ENCODE data around the gene GRID1. TPM values are rescaled to one million over a fixed set of nuclear protein-coding genes. Genes with fewer than 3 reads are reported as not detected.

Gene GRID1
- total and polyA plus RNA-seq, 10 of the 15 experiments (the other 5 are each of a cell fraction or from before 2014, with no cell fraction given), result 0.04 to 0.62 (median 0.08) TPM; not detected in 5

- TF ChIP-seq, protein P1, sequence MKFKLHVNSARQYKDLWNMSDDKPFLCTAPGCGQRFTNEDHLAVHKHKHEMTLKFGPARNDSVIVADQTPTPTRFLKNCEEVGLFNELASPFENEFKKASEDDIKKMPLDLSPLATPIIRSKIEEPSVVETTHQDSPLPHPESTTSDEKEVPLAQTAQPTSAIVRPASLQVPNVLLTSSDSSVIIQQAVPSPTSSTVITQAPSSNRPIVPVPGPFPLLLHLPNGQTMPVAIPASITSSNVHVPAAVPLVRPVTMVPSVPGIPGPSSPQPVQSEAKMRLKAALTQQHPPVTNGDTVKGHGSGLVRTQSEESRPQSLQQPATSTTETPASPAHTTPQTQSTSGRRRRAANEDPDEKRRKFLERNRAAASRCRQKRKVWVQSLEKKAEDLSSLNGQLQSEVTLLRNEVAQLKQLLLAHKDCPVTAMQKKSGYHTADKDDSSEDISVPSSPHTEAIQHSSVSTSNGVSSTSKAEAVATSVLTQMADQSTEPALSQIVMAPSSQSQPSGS (IDR thresholded peaks at IDR 0.05; ENCODE audit: low read length), result no peak
- TF ChIP-seq CUX1 (IDR thresholded peaks at IDR 0.05; ENCODE audit: insufficient replicate concordance, low read depth, low read length) (no peak), JUNB (IDR thresholded peaks at IDR 0.05) (no peak), KLF5 (IDR thresholded peaks at IDR 0.05; ENCODE audit: partially characterized antibody) (no peak), MYC (IDR thresholded peaks at IDR 0.05; ENCODE audit: insufficient read depth, insufficient read length, insufficient replicate concordance, low read length, severe bottlenecking) (no peak)
- TF ChIP-seq, protein P2, sequence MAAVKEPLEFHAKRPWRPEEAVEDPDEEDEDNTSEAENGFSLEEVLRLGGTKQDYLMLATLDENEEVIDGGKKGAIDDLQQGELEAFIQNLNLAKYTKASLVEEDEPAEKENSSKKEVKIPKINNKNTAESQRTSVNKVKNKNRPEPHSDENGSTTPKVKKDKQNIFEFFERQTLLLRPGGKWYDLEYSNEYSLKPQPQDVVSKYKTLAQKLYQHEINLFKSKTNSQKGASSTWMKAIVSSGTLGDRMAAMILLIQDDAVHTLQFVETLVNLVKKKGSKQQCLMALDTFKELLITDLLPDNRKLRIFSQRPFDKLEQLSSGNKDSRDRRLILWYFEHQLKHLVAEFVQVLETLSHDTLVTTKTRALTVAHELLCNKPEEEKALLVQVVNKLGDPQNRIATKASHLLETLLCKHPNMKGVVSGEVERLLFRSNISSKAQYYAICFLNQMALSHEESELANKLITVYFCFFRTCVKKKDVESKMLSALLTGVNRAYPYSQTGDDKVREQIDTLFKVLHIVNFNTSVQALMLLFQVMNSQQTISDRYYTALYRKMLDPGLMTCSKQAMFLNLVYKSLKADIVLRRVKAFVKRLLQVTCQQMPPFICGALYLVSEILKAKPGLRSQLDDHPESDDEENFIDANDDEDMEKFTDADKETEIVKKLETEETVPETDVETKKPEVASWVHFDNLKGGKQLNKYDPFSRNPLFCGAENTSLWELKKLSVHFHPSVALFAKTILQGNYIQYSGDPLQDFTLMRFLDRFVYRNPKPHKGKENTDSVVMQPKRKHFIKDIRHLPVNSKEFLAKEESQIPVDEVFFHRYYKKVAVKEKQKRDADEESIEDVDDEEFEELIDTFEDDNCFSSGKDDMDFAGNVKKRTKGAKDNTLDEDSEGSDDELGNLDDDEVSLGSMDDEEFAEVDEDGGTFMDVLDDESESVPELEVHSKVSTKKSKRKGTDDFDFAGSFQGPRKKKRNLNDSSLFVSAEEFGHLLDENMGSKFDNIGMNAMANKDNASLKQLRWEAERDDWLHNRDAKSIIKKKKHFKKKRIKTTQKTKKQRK (IDR thresholded peaks at IDR 0.05; ENCODE audit: low read depth, low read length), result no peak
- TF ChIP-seq, protein P3, sequence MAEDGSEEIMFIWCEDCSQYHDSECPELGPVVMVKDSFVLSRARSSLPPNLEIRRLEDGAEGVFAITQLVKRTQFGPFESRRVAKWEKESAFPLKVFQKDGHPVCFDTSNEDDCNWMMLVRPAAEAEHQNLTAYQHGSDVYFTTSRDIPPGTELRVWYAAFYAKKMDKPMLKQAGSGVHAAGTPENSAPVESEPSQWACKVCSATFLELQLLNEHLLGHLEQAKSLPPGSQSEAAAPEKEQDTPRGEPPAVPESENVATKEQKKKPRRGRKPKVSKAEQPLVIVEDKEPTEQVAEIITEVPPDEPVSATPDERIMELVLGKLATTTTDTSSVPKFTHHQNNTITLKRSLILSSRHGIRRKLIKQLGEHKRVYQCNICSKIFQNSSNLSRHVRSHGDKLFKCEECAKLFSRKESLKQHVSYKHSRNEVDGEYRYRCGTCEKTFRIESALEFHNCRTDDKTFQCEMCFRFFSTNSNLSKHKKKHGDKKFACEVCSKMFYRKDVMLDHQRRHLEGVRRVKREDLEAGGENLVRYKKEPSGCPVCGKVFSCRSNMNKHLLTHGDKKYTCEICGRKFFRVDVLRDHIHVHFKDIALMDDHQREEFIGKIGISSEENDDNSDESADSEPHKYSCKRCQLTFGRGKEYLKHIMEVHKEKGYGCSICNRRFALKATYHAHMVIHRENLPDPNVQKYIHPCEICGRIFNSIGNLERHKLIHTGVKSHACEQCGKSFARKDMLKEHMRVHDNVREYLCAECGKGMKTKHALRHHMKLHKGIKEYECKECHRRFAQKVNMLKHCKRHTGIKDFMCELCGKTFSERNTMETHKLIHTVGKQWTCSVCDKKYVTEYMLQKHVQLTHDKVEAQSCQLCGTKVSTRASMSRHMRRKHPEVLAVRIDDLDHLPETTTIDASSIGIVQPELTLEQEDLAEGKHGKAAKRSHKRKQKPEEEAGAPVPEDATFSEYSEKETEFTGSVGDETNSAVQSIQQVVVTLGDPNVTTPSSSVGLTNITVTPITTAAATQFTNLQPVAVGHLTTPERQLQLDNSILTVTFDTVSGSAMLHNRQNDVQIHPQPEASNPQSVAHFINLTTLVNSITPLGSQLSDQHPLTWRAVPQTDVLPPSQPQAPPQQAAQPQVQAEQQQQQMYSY (CRISPR knock-in tag; IDR thresholded peaks at IDR 0.05), result no peak
- TF ChIP-seq, protein P4, sequence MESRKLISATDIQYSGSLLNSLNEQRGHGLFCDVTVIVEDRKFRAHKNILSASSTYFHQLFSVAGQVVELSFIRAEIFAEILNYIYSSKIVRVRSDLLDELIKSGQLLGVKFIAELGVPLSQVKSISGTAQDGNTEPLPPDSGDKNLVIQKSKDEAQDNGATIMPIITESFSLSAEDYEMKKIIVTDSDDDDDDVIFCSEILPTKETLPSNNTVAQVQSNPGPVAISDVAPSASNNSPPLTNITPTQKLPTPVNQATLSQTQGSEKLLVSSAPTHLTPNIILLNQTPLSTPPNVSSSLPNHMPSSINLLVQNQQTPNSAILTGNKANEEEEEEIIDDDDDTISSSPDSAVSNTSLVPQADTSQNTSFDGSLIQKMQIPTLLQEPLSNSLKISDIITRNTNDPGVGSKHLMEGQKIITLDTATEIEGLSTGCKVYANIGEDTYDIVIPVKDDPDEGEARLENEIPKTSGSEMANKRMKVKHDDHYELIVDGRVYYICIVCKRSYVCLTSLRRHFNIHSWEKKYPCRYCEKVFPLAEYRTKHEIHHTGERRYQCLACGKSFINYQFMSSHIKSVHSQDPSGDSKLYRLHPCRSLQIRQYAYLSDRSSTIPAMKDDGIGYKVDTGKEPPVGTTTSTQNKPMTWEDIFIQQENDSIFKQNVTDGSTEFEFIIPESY (IDR thresholded peaks at IDR 0.05), result no peak
Measured at GRCh38 chr10:85920311-85920710, 446.3 kb downstream of the GRID1 start (continued).
